Measurements from ENCODE around the gene ZFP36.
A peak's percentile ranks its signal among the peaks of the same experiment; 100 is the strongest.

Gene ZFP36

DNA sequence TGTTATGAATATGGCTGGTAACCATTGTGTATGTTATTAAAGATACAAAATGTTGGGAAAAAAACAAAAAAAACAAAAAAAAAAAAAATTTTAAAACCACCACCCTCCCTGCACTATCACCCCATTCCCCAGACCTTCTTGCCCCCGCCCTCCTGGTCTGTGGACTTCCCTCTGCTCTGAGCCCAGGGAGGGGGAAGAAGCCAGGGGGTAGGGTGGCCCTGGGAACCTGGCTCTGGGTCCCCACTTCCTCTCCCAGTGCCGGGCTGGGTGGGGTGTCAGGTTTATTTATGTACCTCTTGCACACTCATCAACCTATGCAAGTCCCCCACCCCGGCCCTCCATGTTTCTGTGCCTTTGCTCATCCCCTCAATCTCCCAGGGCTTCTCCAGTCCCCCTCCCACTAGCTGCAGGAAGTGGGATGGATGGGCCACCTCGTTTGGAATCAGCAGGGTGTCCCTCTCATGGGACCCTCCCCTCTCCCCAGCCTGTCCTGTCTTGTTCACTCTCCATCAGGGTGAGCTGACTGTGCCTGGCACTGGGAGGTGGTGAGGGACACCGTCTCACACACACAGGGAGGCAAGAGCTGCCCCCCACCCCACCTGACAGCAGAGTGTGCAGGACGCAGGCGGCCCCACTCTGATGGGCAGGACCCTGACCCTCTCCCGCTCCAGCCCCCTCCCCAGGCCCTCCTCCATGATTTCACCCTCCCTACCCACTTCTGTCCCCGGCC lies 21.6 kb upstream of the ZFP36 start:
- no peak for DNase-seq (ENCODE audit: low read depth in 2 of 2)

DNA sequence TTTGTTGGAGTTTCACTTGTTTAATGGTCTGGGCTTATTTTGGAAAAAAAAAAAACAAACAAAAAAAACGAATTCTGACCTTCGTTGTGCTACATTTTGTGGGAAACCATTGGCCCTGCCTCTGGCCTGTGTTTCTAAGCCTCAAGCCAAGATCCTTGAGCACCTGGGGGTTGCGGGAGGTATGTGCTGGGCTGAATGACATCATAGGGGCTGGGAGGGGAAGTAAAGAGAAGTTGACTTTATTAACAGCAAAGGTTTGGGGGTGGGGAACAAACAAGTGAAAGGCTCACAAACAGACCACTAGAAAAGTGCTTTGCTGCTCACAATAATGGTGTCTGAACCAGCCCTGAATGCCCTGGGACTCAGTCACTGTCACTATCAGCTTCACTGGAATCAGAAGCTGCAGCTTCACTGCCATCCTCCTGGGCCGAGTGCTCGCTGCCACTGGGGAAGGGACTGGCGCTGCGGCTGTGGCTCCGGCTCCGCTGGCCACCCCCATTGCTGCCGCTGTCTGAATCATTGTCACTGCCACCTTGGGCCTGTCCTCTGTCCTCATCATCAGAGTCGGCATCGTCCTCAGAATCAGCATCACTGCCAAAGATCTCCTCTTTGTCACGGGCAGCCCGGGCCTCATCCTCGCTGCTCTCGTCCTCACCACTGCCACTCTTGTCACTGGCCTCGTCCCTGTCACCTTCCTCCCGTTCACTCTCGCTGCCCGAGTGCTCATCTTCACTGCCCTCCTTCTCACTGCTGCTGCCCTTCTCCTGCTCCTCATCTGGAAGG lies 20.8 kb upstream of the ZFP36 start:
- no peak for DNase-seq (ENCODE audit: low read depth in 2 of 2)

DNA sequence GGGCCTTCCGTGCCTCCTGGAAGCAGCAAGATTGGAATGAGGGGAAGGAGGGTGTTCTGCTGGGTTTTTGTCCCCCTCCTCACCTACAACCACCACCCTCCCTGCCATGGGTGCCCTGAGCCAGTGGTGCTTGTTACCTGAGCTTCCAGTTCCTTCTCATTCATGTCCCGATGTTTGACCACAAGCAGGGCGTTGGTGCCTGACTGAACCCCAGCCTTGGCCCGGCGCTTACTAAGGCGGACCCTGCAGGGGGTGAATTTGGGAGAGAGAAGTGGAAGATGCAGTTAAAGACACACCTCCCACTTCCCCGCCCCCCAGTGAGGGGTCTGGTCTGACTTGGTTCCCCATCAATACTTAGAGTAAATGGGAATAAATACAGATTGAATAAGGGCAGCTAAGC lies 20.1 kb upstream of the ZFP36 start:
- no peak for DNase-seq (ENCODE audit: low read depth in 2 of 2)

GRCh38 chr19:39388657-39389056 lies 18.0 kb upstream of the ZFP36 start:
- no peak for DNase-seq (ENCODE audit: low read depth in 2 of 2)

GRCh38 chr19:39389631-39390414 lies 16.8 kb upstream of the ZFP36 start:
- no peak for DNase-seq (ENCODE audit: low read depth in 2 of 2)

- DNase-seq (ENCODE audit: low read depth in 2 of 2) = peak in 1 of 2 donors; percentile 70
Observed at GRCh38 chr19:39390451-39390750, 16.2 kb upstream of the ZFP36 start.

DNA sequence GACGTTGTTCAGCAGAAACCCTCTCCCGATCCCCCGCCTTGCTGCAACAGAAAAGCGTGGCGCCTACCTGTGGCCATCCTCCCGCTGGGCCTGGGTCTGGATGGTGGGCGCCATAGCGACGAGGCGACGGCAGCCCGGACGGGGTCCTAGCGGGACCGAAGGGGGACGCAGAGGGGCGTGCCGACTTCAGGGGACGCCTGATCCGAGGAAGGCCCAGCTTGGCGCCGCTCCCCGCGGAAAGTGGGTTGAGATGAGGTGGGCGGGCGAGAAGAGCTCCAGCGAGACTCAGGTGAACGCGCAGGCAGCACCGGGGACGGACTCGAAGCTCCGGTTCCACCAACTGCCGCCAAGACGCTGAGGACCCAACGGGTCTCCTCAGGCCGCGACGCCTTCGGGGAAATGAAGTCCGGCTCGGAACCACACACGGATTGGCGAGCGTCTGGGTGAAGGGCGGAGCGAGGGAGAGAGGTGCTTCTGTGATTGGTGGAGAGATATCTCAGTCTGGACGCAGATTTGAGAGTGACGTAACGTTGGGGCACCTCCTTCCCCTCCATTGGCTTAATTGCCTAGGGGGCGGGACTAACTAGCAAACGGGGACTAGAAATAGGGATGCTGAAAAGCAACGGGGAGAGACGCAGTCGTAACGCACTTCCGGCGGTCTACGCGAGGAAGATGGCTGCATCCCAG lies 15.8 kb upstream of the ZFP36 start, which contains the start of the genes MED29 and PAF1:
Gene MED29, plus strand, starts transcription at position 628 of the 687 bp plus-strand sequence. Its CDS starts 45 bp downstream, at position 673.
Gene PAF1, minus strand, starts transcription at position 356 of the 687 bp plus-strand sequence. Its CDS starts 242 bp downstream, at position 114.
- peak; percentile 85 to 94 for DNase-seq (ENCODE audit: low read depth in 2 of 2)

GRCh38 chr19:39397360-39398296 lies 9.0 kb upstream of the ZFP36 start:
- DNase-seq (ENCODE audit: low read depth in 2 of 2) = peak; percentile 87

DNA sequence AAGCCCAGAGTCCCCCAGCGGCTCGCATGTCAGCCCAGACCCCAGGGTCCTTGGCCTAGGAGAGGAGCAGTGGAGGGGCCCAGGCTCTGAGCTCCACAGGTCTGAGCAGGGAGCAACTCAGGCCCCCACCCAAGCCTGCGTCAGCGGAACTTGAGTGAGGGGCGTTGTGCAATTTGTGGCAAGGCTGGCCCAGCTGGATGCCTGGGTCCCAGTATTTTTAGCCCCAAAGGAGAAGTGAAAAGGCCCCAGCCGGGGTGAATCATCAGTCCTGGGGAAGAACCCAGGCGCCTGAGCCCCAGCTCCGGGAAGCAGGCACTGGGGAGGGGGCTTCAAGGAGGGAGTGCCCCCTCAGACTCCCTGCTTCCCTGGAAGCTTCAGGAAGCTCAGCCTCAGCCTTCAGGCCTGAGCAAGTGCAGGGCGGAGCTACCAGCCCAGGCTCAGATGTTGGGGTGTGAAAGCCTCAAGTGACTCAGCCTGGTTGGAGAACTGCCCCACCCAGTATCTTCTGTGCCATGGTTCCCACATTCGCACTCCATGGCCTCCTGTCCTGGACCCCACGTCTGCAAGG lies 8.3 kb upstream of the ZFP36 start:
- DNase-seq (ENCODE audit: low read depth in 2 of 2) = no peak

DNA sequence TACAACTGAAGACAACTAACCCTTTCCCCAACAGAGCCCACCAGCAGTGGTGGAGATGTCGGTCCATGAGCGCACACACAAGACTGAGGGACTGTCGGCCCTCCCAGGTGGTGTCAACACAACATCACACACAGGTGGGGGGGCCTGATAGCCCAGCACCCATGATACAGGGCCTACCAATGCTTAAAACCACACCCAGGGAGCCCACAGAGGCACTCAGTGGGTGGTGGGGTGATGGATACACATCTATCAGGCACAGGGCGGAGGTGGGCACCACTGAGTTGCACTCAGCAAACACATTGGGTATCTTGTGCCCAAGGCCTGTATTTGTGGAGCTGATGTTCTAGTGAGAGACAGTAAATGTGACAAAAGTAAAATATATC lies 7.0 kb upstream of the ZFP36 start:
- DNase-seq (ENCODE audit: low read depth in 2 of 2) = no peak

GRCh38 chr19:39400061-39400460 lies 6.6 kb upstream of the ZFP36 start:
- DNase-seq (ENCODE audit: low read depth in 2 of 2) = no peak

DNA sequence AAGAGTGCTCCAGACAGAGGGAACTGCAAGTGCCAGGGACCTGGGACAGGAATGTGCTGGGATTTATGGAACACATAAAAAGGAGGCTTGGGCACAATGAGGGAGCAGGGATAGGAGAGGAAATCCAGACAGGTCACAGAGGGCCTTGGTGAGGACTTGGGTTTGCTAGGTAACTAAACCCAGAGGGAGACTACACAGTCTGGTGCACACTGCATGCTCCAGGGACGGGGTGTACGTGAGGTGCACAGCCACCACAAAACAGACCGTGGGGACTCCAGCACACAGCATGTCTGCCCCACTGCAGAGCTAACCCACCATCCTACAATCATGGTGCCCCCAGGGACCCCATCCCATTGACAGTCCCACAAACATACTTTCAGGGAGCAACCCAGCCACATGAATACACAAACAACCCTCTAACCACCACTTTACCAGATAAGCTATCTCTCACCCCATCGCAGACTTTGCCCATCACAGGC lies 5.5 kb upstream of the ZFP36 start:
- DNase-seq (ENCODE audit: low read depth in 2 of 2) = no peak

GRCh38 chr19:39401549-39402345 lies 4.9 kb upstream of the ZFP36 start:
- peak; percentile 58 to 76 for DNase-seq (ENCODE audit: low read depth in 2 of 2)

DNA sequence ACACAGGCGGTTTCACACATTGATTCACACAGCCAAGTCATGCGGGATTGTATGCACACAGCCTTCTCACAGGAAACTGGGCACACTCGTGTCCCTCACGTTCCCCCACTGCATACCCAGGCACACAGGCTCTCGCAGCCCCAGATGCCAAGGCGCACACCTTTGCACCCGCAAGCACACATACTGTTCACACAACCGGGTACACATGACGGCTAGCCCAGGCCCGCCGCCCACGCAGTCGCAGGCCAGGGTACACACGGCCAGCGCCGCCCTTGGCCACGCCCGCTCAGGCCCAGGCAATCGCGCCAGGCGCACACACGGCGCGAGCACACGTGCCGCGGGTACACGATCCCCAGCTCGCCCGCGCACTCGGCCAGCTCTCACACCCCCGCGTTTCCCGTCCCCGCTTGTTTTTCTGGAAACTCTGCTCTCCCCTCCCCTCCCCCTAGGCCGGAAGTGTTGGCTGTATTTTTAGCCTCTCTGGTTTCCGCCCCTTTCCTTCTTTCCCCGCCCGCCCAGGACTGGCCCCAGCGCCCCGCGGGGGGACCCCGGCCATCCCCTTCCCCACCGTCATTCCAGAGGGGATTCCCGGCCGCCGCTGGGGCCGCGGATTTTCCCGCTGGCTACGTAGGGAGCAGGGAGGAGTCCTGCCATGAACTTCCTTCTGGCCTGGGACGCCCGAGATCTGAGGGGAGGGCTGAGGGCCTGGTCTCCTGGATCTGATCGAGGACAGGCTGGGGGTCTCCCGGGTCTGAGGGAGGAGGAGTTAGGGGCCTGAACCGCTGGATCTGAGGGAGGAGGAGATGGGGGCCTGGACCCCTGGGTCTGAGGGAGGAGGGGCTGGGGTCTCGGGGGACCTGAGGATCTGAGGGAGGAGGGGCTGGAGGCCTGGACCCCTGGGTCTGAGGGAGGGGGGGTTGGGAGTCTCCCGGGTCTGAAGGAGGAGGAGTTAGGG lies 4.0 kb upstream of the ZFP36 start:
- peak; percentile 73 to 78 for DNase-seq (ENCODE audit: low read depth in 2 of 2)

DNA sequence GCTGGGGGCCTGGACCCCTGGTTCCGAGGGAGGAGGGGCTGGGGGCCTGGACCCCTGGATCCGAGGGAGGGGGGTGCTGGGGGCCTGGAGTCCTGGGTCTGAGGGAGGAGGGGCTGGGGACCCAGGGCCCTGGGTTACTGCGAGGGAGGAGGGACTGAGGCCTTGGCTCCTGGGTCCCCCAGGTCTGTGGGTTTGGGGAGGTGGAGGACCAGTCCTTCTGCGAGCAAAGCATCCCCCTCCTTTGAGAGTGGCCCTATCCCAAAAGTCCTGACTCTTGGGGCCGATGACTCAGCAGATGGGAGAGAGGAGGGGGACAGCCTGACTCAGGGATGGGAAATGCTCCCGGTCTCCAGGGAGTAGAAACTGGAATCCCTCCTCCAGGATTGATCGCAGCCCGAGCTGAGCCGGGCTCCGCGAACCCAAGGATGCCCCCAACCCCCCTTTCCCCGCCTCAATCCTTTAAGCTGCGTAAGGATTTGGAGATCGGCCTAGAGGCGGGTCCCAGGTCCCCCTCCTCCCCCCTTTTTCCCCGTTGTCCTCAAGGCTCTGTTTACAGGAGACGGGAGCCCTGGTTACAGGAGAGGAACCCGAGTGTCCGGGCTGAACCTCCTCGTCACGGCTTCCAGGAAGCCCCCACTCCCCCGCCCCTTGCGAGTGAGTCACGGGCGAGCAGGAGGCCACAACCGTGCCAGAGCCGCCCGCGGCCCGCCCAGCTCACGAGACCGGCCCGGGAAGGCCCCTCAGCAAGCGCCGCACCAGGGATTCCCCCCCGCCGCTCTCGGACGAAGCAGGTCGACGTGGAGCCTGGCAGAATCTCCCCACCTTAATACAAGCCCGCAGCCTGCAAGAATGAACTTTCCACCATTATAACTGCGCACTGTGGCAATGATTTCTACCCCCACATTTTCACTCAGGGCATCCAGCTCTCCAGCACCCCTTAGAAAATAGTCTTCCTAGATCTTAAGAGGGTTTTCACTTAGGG lies 3.0 kb upstream of the ZFP36 start:
- DNase-seq (ENCODE audit: low read depth in 2 of 2) = peak; percentile 94 to 95

DNA sequence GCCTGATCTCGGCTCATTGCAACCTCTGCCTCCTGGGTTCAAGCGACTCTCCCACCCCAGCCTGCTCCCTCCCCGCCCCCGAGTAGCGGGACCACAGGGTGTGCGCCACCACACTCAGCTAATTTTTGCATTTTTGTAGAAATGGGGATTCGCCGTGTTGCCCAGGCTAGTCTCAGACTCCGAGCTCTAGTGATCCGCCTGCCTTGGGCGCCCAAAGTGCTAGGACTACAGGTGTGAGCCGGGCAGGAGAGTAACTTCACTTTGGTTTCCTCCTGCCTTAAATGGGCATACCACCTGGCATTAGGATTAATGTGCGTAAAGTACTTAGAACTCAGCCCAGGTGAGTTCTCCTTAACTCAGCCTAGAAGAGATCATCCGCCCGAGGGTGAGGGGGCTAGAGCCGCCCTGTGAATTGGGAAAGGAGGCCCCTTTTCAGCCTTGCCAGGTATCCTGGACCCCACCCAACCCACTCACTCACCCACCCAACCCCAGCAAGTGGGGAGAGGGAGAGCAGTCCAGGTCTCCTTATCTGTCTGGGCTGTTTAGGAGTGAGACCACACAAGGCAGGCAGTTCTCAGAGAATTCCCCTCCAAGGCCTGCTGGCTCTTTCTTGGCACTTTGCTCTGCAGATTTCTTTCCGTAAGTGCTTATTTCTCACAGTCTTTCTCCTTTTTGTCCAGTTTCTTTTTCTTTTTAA lies 1.2 kb upstream of the ZFP36 start:
- DNase-seq (ENCODE audit: low read depth in 2 of 2) = no peak

Data from activated CD8-positive, alpha-beta memory T cell treated with anti-CD3 and anti-CD28 coated beads for 4 hours (primary cell).